OCI-LY1 (cell line): ENCODE results near the gene CAPN12.
"Not testable (repeated sequence)": the region's sequence is repeated elsewhere in the genome, so short reads cannot be mapped to it uniquely, and the experiment has no call there.

ENCODE experiments used
- EZH2 ChIP-seq: fragments of 200-600 bp; sonication (generic), shearing (Covaris generic); IDR thresholded peaks from 2 replicates; pipeline ENCODE4 v1.8.0; 2017; ENCODE audit warnings: borderline replicate concordance, mixed run types, mild to moderate bottlenecking, antibody characterized with exemption, low read length, moderate library complexity, mixed read lengths
- TF ChIP-seq, protein P1 (sequence below): fragments of 200-600 bp; sonication (generic), shearing (Covaris generic); IDR thresholded peaks from 2 replicates; pipeline ENCODE4 v1.5.1; 2017; ENCODE audit warnings: mild to moderate bottlenecking, antibody characterized with exemption, low read length, moderate library complexity, mixed read lengths

DNA sequence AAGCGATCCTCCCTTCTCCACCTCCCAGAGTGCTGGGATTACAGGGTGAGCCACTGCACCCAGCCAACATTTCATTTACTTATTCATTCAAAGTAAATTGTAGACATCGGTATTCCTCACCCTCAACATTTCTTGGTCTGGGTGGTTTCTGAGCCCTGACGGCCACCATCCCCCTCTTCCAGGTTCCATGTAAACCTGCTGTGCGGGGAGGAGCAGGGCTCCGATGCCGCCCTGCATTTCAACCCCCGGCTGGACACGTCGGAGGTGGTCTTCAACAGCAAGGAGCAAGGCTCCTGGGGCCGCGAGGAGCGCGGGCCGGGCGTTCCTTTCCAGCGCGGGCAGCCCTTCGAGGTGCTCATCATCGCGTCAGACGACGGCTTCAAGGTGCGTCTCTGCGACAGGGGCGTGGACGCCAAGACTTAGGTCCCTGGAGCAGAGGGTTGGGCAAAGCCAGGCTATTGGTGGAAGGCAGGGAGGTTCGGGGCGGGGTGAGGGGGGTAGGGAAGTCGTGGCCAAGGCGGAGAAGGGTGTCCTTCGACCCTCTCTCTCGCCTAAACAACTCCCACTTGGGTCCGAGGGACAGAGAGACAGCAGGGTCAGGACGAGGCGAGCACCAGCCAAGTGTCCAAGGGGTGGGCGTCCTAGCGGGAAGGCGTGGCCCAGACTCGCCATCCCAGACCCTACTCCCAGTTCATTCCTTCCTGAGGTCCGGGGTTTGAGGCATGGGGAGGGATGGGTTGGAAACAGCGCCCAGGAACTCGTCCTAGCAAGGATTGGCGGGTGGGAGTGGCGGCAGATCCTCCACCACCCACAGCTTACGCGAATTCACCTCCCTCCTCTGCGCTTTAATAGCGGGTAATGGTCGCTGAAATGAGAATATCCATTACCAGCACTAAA is 46.5 kb upstream of the CAPN12 start:
- TF ChIP-seq, protein P1, sequence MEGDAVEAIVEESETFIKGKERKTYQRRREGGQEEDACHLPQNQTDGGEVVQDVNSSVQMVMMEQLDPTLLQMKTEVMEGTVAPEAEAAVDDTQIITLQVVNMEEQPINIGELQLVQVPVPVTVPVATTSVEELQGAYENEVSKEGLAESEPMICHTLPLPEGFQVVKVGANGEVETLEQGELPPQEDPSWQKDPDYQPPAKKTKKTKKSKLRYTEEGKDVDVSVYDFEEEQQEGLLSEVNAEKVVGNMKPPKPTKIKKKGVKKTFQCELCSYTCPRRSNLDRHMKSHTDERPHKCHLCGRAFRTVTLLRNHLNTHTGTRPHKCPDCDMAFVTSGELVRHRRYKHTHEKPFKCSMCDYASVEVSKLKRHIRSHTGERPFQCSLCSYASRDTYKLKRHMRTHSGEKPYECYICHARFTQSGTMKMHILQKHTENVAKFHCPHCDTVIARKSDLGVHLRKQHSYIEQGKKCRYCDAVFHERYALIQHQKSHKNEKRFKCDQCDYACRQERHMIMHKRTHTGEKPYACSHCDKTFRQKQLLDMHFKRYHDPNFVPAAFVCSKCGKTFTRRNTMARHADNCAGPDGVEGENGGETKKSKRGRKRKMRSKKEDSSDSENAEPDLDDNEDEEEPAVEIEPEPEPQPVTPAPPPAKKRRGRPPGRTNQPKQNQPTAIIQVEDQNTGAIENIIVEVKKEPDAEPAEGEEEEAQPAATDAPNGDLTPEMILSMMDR = not testable (repeated sequence)
- not testable (repeated sequence) for TF ChIP-seq EZH2
